ENCODE data around the gene CRB3.
"Not testable (repeated sequence)": the region's sequence is repeated elsewhere in the genome, so short reads cannot be mapped to it uniquely, and the experiment has no call there.

Gene CRB3

GRCh38 chr19:6464070-6464873 is at the start of gene CRB3:
TSS of gene CRB3 (plus strand) at chr19:6464271. CDS start at chr19:6464702, 431 bp downstream.
- DNase-seq: no peak

DNA sequence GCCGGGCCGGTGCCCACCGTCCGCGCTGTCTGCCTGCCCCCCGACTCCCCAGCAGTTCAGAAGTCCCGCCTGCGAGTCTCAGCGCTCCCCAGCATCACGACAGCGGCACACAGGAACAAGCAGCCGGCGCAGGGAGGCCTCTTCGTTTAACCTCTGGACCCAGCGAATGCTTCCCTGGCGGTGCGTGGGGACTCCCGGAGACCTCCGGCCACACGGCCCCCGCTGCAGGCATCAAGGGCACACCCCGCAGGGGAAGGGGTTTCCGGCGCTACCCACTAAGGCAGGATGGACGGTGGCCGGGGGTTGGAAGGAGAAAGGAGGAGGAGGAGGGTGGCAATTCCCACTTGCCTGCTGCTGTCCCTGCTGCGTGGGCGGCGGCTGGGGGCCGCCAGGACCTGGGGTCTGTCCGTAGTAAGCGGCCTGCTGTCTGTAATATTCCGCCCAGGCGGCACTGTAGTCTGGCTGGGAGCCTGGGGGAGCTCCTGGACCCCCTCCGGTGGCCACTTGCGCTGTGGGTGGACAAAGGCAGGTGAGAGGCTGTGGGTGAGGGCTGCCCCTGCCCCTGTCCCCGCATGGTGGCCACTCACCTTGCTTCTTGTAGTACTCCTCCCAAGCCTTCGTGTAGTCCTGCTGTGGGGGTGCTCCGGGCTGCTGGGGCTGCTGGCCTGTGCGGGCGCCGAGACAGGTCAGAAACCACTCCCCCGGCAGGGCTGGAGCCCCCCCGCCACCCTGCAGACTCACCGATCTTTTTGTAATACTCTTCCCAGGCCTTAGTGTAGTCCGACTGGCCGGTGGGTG is 49.1 kb upstream of the CRB3 start:
- no peak for DNase-seq

- DNase-seq: no peak
These were observed 48.4 kb upstream of the CRB3 start for GRCh38 chr19:6415591-6416190.

DNA sequence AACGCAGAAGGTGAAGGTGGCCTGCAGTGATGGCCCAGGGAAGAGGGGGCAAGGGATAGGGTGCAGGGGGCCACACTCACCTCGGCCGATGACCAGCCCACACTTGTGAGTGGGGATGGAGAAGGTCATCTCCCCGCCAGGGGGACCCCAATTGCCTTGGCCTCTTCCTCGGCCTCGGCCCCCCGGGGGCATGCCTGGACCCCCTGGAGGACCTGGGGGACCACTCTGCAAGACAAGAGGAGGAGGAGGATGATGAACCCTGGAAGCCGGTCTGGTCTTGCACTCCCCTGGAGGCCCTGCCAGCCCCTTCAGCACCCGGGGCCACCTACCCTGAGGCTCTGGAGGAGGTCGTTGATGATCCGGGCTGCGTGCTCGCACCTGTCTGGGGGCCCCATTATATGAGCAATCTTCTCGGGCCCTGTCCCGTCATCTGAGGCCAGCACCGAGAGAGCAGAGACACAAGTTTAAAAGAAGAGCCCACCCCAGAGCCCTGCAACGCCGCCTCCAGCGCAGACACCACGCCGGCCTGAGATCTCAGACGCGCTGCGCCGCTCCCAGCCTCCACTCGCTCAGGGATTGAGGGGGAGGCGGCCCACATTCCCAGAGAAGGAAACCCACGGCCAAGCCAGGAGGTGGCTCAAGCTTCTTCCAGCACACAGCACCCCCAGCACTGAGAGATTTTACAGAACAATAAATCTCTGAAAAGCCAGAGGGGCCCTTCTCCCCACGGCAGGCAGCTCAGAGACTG is 47.2 kb upstream of the CRB3 start:
- DNase-seq: no peak

DNA sequence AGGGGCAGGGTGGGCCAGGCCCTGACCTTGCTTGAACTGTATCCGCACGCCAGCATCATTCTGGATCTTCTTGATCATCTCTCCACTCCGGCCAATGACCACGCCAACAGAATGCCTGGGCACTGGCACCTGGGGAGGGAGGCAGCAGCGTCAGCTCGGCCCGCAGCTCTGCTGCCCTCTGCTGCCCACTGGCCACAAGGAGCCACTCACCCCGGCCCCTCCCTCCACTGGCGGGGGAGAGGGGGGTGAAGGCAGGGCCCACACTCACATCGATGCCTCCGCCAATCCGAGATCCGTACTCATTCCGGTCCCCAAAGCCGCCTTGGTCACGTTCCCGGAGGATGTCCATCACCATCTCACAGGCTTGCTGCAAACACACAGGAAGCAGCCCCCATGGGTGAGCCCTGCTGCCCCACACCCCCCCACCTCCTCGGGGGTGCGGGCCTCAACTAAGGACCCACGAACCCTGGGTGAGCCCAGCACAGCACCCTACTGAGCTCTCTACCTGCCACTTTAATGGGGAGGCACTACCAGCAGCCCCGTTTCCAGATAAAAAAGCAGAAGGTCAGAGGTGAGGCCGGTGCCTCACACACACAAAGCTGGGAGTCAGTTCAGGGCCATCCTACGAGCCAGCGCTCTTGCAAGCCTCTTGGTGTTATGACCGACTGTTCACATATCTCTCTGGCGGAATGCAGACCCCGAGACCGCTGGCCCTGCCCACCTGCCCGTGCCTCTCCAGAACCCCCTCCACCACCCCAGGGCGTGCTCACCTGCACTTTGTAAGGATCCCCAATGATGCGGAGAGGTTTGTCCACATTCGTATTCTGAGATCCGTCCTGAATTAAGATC is 46.1 kb upstream of the CRB3 start:
- DNase-seq: no peak

GRCh38 chr19:6418562-6418932 is 45.5 kb upstream of the CRB3 start:
- no peak for DNase-seq

- DNase-seq: no peak
These were observed 42.7 kb upstream of the CRB3 start for GRCh38 chr19:6421075-6422014.

GRCh38 chr19:6423499-6424194 is 40.4 kb upstream of the CRB3 start:
- peak; percentile 71 for DNase-seq

- peak; percentile 70 for DNase-seq
These were observed 39.7 kb upstream of the CRB3 start, which contains the start of gene KHSRP for GRCh38 chr19:6424195-6424938. TSS of gene KHSRP (minus strand) at chr19:6424811. CDS start at chr19:6424701, 110 bp downstream.

- peak; percentile 97 for DNase-seq
These were observed 38.9 kb upstream of the CRB3 start for GRCh38 chr19:6424939-6425731.

DNA sequence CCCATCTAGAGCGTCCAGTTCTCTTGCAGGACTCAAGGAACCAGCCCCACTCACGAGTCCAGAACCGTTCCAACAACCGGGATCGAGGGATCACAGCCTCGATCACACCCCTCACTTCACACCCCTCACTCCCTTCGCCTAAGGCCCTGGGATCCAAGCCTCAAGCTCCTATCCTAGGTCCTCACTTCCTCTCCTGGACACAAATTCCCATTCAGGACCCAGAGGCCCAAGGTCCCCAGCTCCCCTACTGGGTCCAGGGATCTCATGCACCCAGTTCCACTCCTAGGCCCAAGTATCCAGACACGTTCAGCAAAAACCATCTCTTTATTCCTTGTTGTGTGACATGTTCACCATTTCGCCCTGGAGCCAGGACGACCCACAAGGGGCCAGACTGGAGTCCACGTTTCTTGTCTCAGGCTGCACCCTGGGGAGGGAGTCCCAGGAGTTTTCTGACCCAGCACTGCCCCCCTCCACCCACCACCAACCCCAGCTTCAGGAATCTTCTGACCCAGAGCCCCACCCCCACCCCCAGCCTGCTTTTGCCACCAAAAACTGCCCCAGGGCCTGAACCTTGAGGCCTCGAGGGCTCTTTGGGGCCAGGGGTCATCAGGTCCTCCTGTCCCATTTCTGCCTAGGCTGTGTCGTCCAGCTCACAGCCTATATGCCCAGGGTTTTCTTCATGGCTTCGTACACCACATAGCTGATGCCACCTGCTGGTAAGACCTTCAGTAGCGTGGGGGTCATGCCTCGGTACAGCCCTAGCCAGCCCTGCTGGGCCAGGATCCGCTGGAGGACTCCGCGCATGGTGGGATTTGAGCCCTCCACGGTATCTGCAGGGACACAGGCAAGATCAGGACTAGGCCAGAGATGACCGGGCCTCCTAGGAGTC is 38.1 kb upstream of the CRB3 start:
- peak; percentile 54 for DNase-seq

GRCh38 chr19:6427131-6427530 is 36.9 kb upstream of the CRB3 start:
- peak; percentile 52 for DNase-seq

DNA sequence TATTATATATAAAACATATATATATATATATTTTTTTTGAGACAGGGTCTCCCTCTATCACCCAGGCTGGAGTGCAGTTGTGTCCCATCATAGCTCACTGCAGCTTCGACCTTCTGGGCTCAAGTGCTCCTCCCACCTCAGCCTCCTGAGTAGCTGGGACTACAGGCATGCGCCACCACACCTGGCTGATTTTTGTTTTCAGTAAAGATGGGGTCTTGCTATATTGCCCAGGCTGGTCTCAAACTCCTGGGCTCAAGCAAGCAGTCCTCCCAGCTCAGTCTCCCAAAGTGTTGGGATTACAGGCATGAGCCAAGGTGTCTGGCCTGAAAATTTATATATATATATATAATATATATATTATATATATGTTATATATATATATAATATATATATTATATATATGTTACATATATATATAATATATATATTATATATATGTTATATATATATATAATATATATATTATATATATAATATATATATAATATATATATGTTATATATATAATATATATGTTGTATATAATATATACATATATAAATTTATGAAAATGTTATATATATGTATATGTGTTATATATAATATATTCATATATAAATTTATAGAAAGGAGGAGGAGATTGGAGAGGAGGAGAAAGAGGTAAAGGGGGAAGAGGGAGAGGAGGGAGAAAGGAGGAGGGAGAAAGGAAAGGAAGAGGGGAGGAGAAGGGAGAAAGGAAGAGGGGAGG is 35.2 kb upstream of the CRB3 start:
- not testable (repeated sequence) for DNase-seq

- DNase-seq: no peak
These were observed 34.5 kb upstream of the CRB3 start for GRCh38 chr19:6429419-6430221.

DNA sequence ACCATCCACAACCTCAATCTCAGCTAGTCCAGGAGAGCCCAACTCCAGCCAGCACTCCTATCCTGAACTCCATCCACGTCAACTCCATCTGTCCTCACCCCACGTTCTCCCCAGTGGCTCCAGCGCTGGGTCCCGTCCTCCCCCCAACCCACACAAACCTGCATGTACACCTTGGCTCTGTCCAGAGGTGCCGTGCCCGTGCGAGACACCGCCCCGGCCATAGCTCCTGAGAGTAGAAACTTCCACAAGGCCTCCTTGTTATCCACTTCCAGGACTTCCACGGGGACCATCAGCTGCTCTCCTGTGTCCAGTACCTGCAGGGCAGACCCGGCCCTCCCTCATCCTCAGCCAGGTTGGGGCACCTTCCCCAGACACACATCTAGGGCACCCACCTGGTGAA is 32.2 kb upstream of the CRB3 start:
- no peak for DNase-seq

DNA sequence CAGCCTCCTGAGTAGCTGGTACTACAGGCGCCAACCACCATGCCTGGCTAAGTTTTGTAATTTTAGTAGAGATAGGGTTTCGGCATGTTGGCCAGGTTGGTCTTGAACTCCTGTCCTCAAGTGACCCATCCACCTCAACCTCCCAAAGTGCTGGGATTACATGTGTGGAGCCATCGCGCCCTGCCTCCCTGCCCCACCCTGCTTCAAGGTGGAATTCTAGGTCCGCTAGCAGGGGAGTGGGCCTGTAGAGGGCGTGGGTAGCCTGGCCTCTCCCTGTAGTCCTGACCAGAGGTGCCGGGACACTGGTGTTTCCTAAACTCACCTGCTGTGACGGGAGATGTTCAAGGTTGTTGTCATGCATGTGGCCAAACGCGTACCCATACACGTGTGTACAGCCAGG is 30.9 kb upstream of the CRB3 start:
- no peak for DNase-seq
